Activated CD8-positive, alpha-beta T cell treated with anti-CD3 and anti-CD28 coated beads, Interleukin-2, amount 10 ng/mL, durations not matched to agents 7 days and 5 days (primary cell): Measurements from ENCODE around the gene FABP1. TPM values are rescaled to one million over a fixed set of nuclear protein-coding genes. Genes with fewer than 3 reads are reported as not detected.

Experiments used
- ATAC-seq: fragments of 150-1000 bp; cut with Tn5 transposase; one replicate; pipeline ENCODE4 v1.10.0; 2021; ENCODE audit warnings: moderate library complexity
- CTCF ChIA-PET: fragments of 350-600 bp; sonication (Branson Sonifier 250); formaldehyde crosslinking; loops from one replicate; lab custom pipeline; 2021; ENCODE audit warnings: antibody characterized with exemption; lab: Charles Lee
- POLR2A ChIA-PET: fragments of 350-600 bp; sonication (Branson Sonifier 250); formaldehyde crosslinking; loops from one replicate; lab custom pipeline; 2021; ENCODE audit warnings: antibody characterized with exemption; lab: Charles Lee
- DNase-seq: peaks from one replicate; pipeline ENCODE4 v3.0.0-alpha.2; 2020
- H3K27ac Mint-ChIP-seq: one replicate; pipeline ENCODE4 v1.8.0; 2021; ENCODE audit warnings: mild to moderate bottlenecking, mixed read lengths
- H3K27me3 Mint-ChIP-seq: one replicate; pipeline ENCODE4 v1.8.0; 2021; ENCODE audit warnings: low read depth, mixed read lengths
- H3K36me3 Mint-ChIP-seq: one replicate; pipeline ENCODE4 v1.8.0; 2021; ENCODE audit warnings: low read depth, mixed read lengths
- H3K4me1 Mint-ChIP-seq: one replicate; pipeline ENCODE4 v1.8.0; 2021; ENCODE audit warnings: low read depth, mixed read lengths
- H3K4me3 Mint-ChIP-seq: one replicate; pipeline ENCODE4 v1.8.0; 2021; ENCODE audit warnings: mild to moderate bottlenecking, mixed read lengths
- H3K9me3 Mint-ChIP-seq: one replicate; pipeline ENCODE4 v1.8.0; 2022; ENCODE audit warnings: mixed read lengths; ENCODE audit not compliant: insufficient read depth
- total RNA-seq, 2 experiments: library from RNA; stranded (reverse); gene quantifications; one replicate each; pipeline ENCODE4 v1.2.3, GENCODE V29; 2021

FABP1 gene
- total RNA-seq, 2 experiments from 2014 or later: not detected

- ATAC-seq (no peak), DNase-seq (no peak)
- POLR2A ChIA-PET: no interaction called here
- no peaks in the 10 kb centered on the region for H3K9me3 Mint-ChIP-seq
- peaks cover 7% of the 10 kb centered on the region for H3K4me1 Mint-ChIP-seq
- H3K36me3 Mint-ChIP-seq: no peaks in the 10 kb centered on the region
- CTCF ChIA-PET: no interaction called here
- H3K27ac Mint-ChIP-seq: no peak overlapping the region
- H3K27me3 Mint-ChIP-seq: no peaks in the 10 kb centered on the region
- H3K4me3 Mint-ChIP-seq: no peak overlapping the region
Observed at GRCh38 chr2:88087073-88087472, 40.8 kb downstream of the FABP1 start.

DNA sequence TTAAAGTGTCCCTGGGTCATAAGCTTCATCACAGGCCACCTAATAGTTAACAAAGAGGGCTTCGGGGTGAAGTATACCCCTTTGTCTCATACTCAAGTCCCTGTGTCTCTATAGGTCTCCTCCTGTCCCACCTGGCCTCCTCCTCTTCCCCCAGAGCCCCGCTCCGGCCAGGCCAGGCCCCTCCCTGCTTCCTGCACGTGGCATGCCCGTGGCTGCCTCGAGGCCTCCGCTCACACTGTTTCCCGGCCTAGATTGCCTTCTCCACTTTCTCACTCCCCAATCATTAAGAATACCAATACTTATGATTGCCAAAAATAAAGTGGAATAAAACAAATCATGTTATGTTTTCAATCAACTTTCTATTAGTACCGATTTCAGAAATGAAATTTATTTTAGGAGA lies 41.5 kb downstream of the FABP1 start:
- Mint-ChIP-seq H3K4me1 (peaks cover 7% of the 10 kb centered on the region), H3K27ac (no peak overlapping the region), H3K4me3 (no peak overlapping the region), H3K27me3 (no peaks in the 10 kb centered on the region), H3K36me3 (no peaks in the 10 kb centered on the region), H3K9me3 (no peaks in the 10 kb centered on the region)
- CTCF ChIA-PET: interaction anchor here (0.9 kb wide), 1 partner anchor 26 kb away, joined by 3 read pairs; no protein-coding TSS in a partner anchor
- ATAC-seq (no peak), DNase-seq (no peak)
- POLR2A ChIA-PET: no interaction called here

- peaks cover 2% of the 10 kb centered on the region for H3K4me1 Mint-ChIP-seq
- CTCF ChIA-PET: interaction anchor here (0.9 to 1.2 kb wide), 2 partner anchors 25 to 77 kb away, joined by 3 to 4 read pairs; no protein-coding TSS in a partner anchor
- no peak overlapping the region for H3K4me3 Mint-ChIP-seq
- DNase-seq (no peak), ATAC-seq (no peak)
- H3K36me3 Mint-ChIP-seq: no peaks in the 10 kb centered on the region
- no peaks in the 10 kb centered on the region for H3K9me3 Mint-ChIP-seq
- H3K27ac Mint-ChIP-seq: no peak overlapping the region
- no peaks in the 10 kb centered on the region for H3K27me3 Mint-ChIP-seq
- POLR2A ChIA-PET: no interaction called here
Observed at GRCh38 chr2:88085602-88086001, 42.3 kb downstream of the FABP1 start.

GRCh38 chr2:88085099-88085498 lies 42.8 kb downstream of the FABP1 start:
- ATAC-seq: no peak
- no peaks in the 10 kb centered on the region for H3K9me3 Mint-ChIP-seq
- no peak overlapping the region for H3K27ac Mint-ChIP-seq
- ChIA-PET POLR2A (no interaction called here), CTCF (interaction anchor here (0.9 to 1.2 kb wide), 2 partner anchors 24 to 77 kb away, joined by 3 to 4 read pairs; no protein-coding TSS in a partner anchor)
- no peak overlapping the region for H3K4me3 Mint-ChIP-seq
- DNase-seq: no peak
- no peaks in the 10 kb centered on the region for H3K27me3 Mint-ChIP-seq
- no peaks in the 10 kb centered on the region for H3K36me3 Mint-ChIP-seq
- no peaks in the 10 kb centered on the region for H3K4me1 Mint-ChIP-seq

GRCh38 chr2:88082781-88083180 lies 45.1 kb downstream of the FABP1 start:
- DNase-seq: no peak
- Mint-ChIP-seq H3K9me3 (no peaks in the 10 kb centered on the region), H3K27me3 (no peaks in the 10 kb centered on the region), H3K36me3 (no peaks in the 10 kb centered on the region), H3K4me3 (no peak overlapping the region), H3K27ac (no peak overlapping the region), H3K4me1 (no peaks in the 10 kb centered on the region)
- no peak for ATAC-seq
- ChIA-PET POLR2A (no interaction called here), CTCF (interaction anchor here (2.3 kb wide), 1 partner anchor 23 kb away, joined by 11 read pairs; no protein-coding TSS in a partner anchor)

DNA sequence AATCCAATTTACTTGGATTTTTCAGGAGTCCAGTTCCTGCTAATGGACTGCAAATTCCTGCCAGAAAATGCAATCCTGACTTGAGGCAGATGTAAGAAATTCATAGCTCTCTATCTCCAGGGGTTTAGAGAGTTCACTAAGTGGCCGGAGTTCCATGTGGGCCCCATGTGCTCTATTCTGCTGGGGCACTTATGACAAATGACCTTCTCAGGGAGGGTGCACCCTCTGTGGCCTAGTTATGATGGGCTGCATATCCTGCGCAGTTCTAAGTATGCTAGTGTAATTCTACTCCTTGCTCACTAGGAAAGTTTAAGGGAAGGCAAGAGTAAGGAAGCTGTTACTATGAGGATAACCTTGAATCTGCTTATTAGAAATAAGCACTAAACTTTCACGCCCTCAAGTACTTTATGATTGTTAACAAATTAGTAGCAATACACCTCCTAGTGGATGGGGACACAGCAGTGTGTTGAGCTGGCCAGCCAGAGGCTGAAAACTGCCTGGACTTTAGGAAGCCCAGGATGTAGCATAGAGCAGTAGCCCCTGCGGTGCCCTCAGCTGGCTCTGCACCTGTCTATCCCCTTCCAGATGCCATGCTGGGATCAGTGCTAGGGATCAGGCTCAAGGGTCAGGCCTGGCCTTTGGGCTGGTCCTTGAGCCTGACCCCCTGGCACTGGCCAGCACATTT lies 45.8 kb downstream of the FABP1 start:
- ATAC-seq: no peak
- Mint-ChIP-seq H3K27me3 (no peaks in the 10 kb centered on the region), H3K9me3 (no peaks in the 10 kb centered on the region), H3K36me3 (no peaks in the 10 kb centered on the region), H3K27ac (no peak overlapping the region), H3K4me3 (no peak overlapping the region), H3K4me1 (no peaks in the 10 kb centered on the region)
- DNase-seq: no peak
- ChIA-PET CTCF (interaction anchor here (2.3 kb wide), 1 partner anchor 22 kb away, joined by 11 read pairs; no protein-coding TSS in a partner anchor), POLR2A (no interaction called here)

DNA sequence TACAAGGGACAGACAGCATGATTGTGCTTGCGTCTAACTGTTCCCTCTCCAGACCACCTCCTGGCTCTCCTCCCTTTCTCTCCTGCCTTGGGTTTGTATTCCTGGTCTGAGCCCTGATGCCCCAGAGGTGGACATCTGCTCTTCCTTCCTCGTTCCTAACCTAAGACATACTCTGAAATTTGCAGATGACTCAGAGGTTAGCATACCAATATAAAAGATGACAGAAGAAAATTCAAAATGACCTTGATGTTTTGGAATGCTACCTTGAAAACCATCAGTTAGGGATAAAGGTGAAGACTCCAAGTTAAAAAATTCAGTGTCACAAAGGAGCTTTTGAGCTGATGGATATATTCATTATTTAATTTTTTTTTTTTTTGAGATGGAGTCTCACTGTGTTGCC lies 47.3 kb downstream of the FABP1 start:
- ATAC-seq (no peak), DNase-seq (no peak)
- H3K4me3 Mint-ChIP-seq: no peak overlapping the region
- ChIA-PET CTCF (no interaction called here), POLR2A (no interaction called here)
- no peaks in the 10 kb centered on the region for H3K27me3 Mint-ChIP-seq
- H3K4me1 Mint-ChIP-seq: no peaks in the 10 kb centered on the region
- no peak overlapping the region for H3K27ac Mint-ChIP-seq
- H3K36me3 Mint-ChIP-seq: no peaks in the 10 kb centered on the region
- no peaks in the 10 kb centered on the region for H3K9me3 Mint-ChIP-seq

- no peaks in the 10 kb centered on the region for H3K9me3 Mint-ChIP-seq
- no peak for DNase-seq
Observed at GRCh38 chr2:88078643-88079172, 49.2 kb downstream of the FABP1 start.

DNA sequence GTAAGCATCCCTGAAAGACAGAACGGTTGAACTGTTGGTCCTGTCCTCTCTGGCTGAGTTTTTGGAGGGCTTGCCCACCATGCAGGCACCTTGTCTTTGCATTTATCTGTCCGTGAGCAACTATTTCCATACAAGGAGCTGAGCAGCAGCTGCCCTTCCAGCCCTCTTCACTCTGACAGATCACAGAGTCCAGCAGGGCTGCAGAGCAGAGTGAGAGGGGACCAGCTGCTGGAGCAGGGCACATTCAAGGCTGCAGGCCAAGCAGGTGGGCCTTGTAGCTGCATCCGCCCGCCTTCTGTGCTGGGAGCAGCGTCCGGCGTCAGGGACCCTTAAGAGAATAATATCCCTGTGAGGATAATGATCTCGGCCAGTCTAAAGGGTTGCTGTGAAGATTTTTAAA lies 50.8 kb downstream of the FABP1 start:
- Mint-ChIP-seq H3K27me3 (no peaks in the 10 kb centered on the region), H3K9me3 (no peaks in the 10 kb centered on the region), H3K36me3 (no peaks in the 10 kb centered on the region), H3K4me3 (no peak overlapping the region), H3K27ac (no peak overlapping the region), H3K4me1 (no peaks in the 10 kb centered on the region)
- ATAC-seq (no peak), DNase-seq (no peak)
- ChIA-PET POLR2A (no interaction called here), CTCF (interaction anchor here (1.3 kb wide), 1 partner anchor 17 kb away, joined by 4 read pairs; no protein-coding TSS in a partner anchor)

More at GRCh38 chr2:88078643-88079172, 49.2 kb downstream of the FABP1 start:
- Mint-ChIP-seq H3K4me1 (no peaks in the 10 kb centered on the region), H3K27me3 (no peaks in the 10 kb centered on the region), H3K36me3 (no peaks in the 10 kb centered on the region), H3K27ac (no peak overlapping the region), H3K4me3 (no peak overlapping the region)
- ATAC-seq: no peak
- ChIA-PET POLR2A (no interaction called here), CTCF (interaction anchor here (0.5 to 1.7 kb wide), 2 partner anchors 13 to 18 kb away, joined by 3 to 8 read pairs; no protein-coding TSS in a partner anchor)

GRCh38 chr2:88074854-88075292 lies 53.0 kb downstream of the FABP1 start:
- Mint-ChIP-seq H3K36me3 (no peaks in the 10 kb centered on the region), H3K4me3 (no peak overlapping the region), H3K27ac (no peak overlapping the region), H3K9me3 (no peaks in the 10 kb centered on the region), H3K27me3 (no peaks in the 10 kb centered on the region), H3K4me1 (no peaks in the 10 kb centered on the region)
- DNase-seq (no peak), ATAC-seq (no peak)
- ChIA-PET POLR2A (no interaction called here), CTCF (interaction anchor here (1.2 to 1.5 kb wide), 2 partner anchors 15 to 47 kb away, joined by 3 to 8 read pairs; no protein-coding TSS in a partner anchor)

GRCh38 chr2:88074150-88074549 lies 53.7 kb downstream of the FABP1 start:
- H3K9me3 Mint-ChIP-seq: no peaks in the 10 kb centered on the region
- no peak overlapping the region for H3K27ac Mint-ChIP-seq
- no peaks in the 10 kb centered on the region for H3K4me1 Mint-ChIP-seq
- no peak for DNase-seq
- H3K36me3 Mint-ChIP-seq: no peaks in the 10 kb centered on the region
- POLR2A ChIA-PET: no interaction called here
- CTCF ChIA-PET: interaction anchor here (1.2 to 1.5 kb wide), 2 partner anchors 14 to 47 kb away, joined by 3 to 8 read pairs; no protein-coding TSS in a partner anchor
- no peaks in the 10 kb centered on the region for H3K27me3 Mint-ChIP-seq
- H3K4me3 Mint-ChIP-seq: no peak overlapping the region
- no peak for ATAC-seq
